Activated T-cell treated with anti-CD3 and anti-CD28 coated beads, Interleukin-2, amount 50 U/mL, for 4 hours (primary cell): ENCODE measurements around the gene OLFML2A. TPM values are rescaled to one million over a fixed set of nuclear protein-coding genes. Genes with fewer than 3 reads are reported as not detected.

Experiments
- ATAC-seq, 2 donors: fragments of 200-7000 bp; cut with Tn5 transposase; one replicate each; pipeline ENCODE4 v1.10.0; 2021
- DNase-seq: peaks from one replicate; pipeline ENCODE4 v3.0.0-alpha.2; 2020
- H3K27me3 Mint-ChIP-seq: one replicate; pipeline ENCODE4 v1.8.0; 2021; ENCODE audit warnings: low read depth, mixed read lengths
- H3K36me3 Mint-ChIP-seq: one replicate; pipeline ENCODE4 v1.8.0; 2022; ENCODE audit warnings: mixed read lengths; ENCODE audit not compliant: insufficient read depth
- H3K4me1 Mint-ChIP-seq: one replicate; pipeline ENCODE4 v1.8.0; 2021; ENCODE audit warnings: low read depth, mixed read lengths
- H3K4me3 Mint-ChIP-seq: one replicate; pipeline ENCODE4 v1.8.0; 2021; ENCODE audit warnings: mild to moderate bottlenecking, moderate library complexity, mixed read lengths
- H3K9me3 Mint-ChIP-seq: one replicate; pipeline ENCODE4 v1.8.0; 2021; ENCODE audit warnings: mixed read lengths
- total RNA-seq, 3 donors: library from RNA; stranded (reverse); gene quantifications; one replicate each; pipeline ENCODE4 v1.2.1, GENCODE V29; 2021

OLFML2A gene
- total RNA-seq, 3 donors from 2014 or later, result 0.03 TPM; not detected in 2

DNA sequence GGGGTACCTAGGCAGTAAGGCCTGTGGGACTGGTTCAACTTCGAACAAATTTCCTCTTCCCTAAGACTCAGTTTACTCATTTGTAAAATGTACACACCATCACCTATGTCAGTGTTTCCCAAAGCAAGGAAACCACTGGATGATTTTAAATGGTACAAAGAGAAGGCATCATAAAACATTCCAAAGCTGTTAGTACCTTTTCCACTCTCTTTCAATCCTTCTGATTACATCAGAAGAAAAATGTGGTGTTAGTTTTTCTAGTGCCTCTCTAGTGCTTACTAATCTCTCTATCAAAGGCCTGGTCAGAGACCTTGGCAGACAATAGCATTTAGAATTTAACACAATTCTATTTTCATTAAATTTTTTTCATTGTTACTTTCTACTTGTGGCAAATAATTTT lies 24.0 kb upstream of the OLFML2A start:
- H3K9me3 Mint-ChIP-seq, result no peaks in the 10 kb centered on the region
- ATAC-seq (no peak), DNase-seq (no peak)
- peaks cover 57% of the 10 kb centered on the region for H3K27me3 Mint-ChIP-seq
- no peaks in the 10 kb centered on the region for H3K36me3 Mint-ChIP-seq
- H3K4me3 Mint-ChIP-seq, result no peak overlapping the region
- H3K4me1 Mint-ChIP-seq, result peaks cover 9% of the 10 kb centered on the region

DNA sequence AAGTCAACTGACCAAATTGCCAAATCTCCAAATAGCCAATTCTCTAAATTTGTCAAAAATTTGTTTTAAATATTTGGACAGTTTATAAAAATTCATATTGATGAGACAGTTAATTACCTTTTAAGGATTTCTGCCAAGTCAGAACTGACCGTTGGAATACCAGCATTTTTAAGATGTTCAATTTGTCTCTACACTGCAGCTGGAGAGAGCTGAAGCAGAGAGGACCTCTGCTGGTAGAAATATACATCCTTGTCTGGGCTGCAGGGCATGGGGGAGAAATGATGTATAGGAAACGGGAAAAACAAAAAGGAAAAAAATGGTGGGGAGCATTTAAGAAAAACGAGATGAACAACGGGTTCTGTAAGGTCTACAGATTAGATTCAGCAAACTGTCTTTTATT lies 22.6 kb upstream of the OLFML2A start:
- no peaks in the 10 kb centered on the region for H3K9me3 Mint-ChIP-seq
- ATAC-seq, result no peak

DNA sequence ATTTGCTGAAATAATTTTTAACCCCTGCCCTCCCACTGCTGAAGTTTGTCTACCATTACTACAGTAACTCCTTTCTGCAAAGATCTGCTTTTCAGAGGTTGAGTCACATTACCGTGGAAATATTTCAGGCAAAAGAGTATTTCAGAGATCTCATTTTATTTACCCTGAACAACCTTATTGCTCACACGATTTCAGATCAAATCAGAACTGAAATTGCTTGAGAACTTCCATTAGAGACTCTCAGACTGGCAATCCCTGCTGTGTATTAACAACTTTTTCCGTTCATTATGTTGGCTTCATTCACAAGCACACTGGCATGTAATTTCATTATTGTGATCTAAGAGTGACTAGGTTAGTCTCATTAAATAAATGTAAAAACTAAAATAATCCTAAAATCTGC lies 21.9 kb upstream of the OLFML2A start:
- Mint-ChIP-seq H3K27me3 (peaks cover 68% of the 10 kb centered on the region), H3K4me3 (no peak overlapping the region), H3K4me1 (peaks cover 9% of the 10 kb centered on the region), H3K9me3 (no peaks in the 10 kb centered on the region), H3K36me3 (no peaks in the 10 kb centered on the region)
- DNase-seq, result no peak
- ATAC-seq, result peak; percentile 58 to 69

More for the DNA sequence above, 22.6 kb upstream of the OLFML2A start:
- Mint-ChIP-seq H3K27me3 (peaks cover 67% of the 10 kb centered on the region), H3K4me1 (peaks cover 9% of the 10 kb centered on the region), H3K36me3 (no peaks in the 10 kb centered on the region), H3K4me3 (no peak overlapping the region)
- no peak for DNase-seq

DNA sequence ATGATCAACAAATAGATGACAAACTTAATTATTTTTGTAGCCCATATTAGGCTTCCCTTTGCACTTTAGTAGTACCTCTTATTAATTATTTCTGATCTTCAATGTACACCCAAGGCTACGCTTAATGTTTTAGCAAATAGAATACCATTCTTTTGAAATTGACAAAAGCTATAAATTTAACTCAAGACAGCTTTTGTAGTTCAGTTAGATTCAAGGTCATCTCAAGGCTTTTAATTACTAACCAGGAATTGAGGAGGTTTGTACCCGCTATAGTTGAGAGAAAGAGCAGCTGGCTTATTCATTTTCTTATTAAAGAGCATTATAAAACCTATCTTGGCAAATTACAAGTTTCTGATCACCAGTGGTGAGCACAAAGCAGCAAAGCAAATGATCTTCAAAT lies 20.9 kb upstream of the OLFML2A start:
- Mint-ChIP-seq H3K4me1 (peaks cover 9% of the 10 kb centered on the region), H3K4me3 (no peak overlapping the region), H3K36me3 (no peaks in the 10 kb centered on the region), H3K9me3 (no peaks in the 10 kb centered on the region), H3K27me3 (peaks cover 69% of the 10 kb centered on the region)
- DNase-seq, result no peak
- no peak for ATAC-seq

DNA sequence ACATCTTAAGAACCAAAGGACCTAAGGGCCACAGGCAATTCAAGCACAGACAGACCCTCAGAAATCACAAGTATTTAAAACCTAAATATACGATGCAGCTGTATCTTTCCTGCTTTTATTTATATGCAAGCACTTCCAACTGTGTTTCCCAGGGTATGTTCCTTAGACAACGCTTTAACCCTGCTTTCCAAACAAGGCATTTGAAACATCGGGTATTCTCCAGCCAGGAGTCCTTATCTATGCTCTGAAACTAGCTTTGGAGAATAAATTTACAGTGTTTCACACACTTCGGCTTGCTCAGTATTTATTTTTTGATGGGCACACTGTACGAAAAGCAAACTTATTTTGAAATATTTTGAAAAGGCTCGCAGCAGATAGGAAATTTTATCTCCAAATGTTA lies 19.3 kb upstream of the OLFML2A start:
- no peak for ATAC-seq
- no peaks in the 10 kb centered on the region for H3K9me3 Mint-ChIP-seq
- DNase-seq, result no peak
- peaks cover 76% of the 10 kb centered on the region for H3K27me3 Mint-ChIP-seq
- H3K4me3 Mint-ChIP-seq, result no peak overlapping the region
- H3K4me1 Mint-ChIP-seq, result peaks cover 9% of the 10 kb centered on the region
- no peaks in the 10 kb centered on the region for H3K36me3 Mint-ChIP-seq

DNA sequence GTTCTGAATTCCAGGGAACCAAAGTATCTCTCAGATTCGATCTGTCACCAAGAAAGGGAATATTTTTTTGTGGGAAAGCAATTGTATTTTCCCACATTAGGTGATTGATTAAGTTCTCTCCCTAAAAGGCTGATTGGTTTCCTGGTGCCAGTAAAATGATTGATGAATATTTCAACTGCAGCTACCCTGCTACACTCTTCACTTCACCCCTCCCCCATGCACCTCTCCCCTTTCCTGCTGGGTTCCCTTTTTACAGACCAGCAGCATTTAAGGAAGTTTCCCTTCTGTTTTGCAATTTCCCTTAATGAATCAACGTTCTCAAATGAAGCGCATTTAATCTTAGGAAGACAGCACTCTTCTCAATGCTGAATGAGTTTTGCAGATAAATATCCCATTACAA lies 18.9 kb upstream of the OLFML2A start:
- ATAC-seq, result no peak
- Mint-ChIP-seq H3K4me1 (peaks cover 9% of the 10 kb centered on the region), H3K9me3 (no peaks in the 10 kb centered on the region)

DNA sequence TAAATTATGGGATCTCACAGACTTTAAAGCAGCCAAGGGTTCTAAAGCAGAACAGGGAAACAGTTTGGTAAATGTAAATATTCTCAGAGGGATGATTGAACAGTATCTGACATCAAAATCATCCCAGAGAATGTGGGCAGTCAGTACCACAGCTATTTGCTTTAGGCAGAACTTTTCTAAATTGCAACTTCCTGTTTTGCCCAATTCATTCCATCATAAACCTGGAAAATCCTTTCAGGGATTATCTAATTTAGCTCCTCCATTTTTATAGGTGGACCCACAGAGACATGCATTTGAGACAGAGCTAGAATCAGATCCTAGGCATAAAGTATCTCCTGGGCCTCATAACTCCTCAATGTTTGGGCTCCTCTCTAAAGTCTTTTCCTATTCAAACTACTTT lies 18.2 kb upstream of the OLFML2A start:
- Mint-ChIP-seq H3K27me3 (peaks cover 78% of the 10 kb centered on the region), H3K4me3 (no peak overlapping the region), H3K9me3 (no peaks in the 10 kb centered on the region), H3K4me1 (peaks cover 9% of the 10 kb centered on the region), H3K36me3 (no peaks in the 10 kb centered on the region)
- ATAC-seq (no peak), DNase-seq (no peak)

More for the DNA sequence above, 18.9 kb upstream of the OLFML2A start:
- peaks cover 76% of the 10 kb centered on the region for H3K27me3 Mint-ChIP-seq
- no peaks in the 10 kb centered on the region for H3K36me3 Mint-ChIP-seq
- no peak overlapping the region for H3K4me3 Mint-ChIP-seq
- DNase-seq, result no peak

DNA sequence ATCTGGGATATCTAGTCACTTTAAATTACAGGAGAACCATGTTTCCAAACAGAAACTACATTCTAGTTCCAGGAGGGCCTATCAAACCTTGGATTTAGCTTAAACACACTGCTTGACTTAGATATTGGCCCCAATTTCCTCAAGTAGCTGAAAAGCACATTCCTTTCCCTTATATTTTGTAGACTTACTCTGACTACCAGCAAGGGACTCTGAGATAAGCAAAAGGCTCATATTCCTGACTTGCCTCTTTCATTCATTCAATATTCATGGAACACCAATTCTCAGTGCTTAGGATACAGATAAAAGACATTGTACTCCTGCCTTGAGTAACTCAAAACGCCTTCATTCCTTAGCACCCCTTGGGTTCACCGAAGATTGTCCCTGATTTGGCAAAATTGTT lies 17.6 kb upstream of the OLFML2A start:
- H3K27me3 Mint-ChIP-seq, result peaks cover 80% of the 10 kb centered on the region
- H3K4me1 Mint-ChIP-seq, result peaks cover 8% of the 10 kb centered on the region
- H3K36me3 Mint-ChIP-seq, result no peaks in the 10 kb centered on the region
- no peak overlapping the region for H3K4me3 Mint-ChIP-seq
- no peaks in the 10 kb centered on the region for H3K9me3 Mint-ChIP-seq
- DNase-seq (no peak), ATAC-seq (no peak)

DNA sequence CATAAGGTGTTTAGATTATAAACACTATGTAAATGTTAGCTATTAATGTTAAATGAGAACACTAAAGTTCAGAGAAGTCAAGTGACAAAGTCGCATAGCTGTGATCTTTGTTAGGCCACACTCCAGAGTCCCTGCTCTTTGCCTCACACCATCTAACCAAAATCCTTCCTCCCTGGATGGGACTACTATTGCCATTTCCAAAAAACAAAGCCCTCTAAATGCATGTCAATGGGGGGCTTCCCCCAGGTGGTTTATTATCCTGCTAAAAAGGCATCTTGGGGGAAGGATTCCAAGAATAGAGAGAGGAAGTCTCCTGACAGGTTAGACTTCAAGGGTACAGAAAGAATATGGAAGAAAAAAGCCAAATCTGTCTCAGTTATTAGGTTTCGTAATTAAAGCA lies 16.2 kb upstream of the OLFML2A start:
- Mint-ChIP-seq H3K36me3 (no peaks in the 10 kb centered on the region), H3K27me3 (peaks cover 80% of the 10 kb centered on the region), H3K4me1 (no peaks in the 10 kb centered on the region), H3K9me3 (no peaks in the 10 kb centered on the region), H3K4me3 (no peak overlapping the region)
- ATAC-seq (no peak), DNase-seq (no peak)

DNA sequence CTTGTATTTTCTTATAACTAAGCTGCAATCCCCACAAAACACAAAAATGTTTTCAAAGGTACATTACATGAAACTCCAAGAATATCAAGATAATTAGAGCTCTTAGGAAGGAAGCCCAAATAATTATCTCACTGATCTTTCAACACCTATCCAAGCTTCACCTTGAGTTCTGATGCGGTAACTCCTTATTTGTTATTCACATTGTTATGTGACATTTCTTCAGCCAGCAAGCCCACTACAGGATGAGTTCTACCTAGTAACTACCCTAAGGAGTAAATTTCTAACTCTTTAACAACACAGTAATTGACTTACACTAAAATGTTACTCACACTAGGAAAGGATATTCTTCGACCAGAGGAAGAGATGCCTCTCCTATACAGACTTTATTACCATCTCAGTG lies 15.7 kb upstream of the OLFML2A start:
- Mint-ChIP-seq H3K4me1 (no peaks in the 10 kb centered on the region), H3K36me3 (no peaks in the 10 kb centered on the region), H3K4me3 (no peak overlapping the region), H3K9me3 (no peaks in the 10 kb centered on the region), H3K27me3 (peaks cover 80% of the 10 kb centered on the region)
- DNase-seq (no peak), ATAC-seq (no peak)

DNA sequence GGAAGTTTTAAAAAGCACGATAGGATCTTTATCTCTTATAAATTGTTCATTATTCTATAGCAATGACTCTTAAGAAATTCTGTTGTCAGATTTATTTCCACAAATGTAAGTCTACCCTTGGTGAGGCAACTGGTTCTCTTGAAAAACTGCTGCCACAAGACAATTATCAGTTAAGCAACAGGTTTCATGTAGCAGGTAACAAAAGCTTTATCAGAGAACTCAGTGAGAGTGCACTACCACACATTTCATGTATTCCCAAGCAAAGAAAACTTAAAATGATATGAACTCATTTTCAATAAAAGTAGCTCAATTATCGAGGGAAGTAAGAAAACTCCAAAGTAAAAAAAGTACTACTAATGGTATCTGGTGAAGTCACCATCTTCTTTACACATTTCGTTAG lies 15.2 kb upstream of the OLFML2A start:
- H3K4me3 Mint-ChIP-seq, result no peak overlapping the region
- ATAC-seq (no peak), DNase-seq (no peak)
- H3K9me3 Mint-ChIP-seq, result no peaks in the 10 kb centered on the region
- no peaks in the 10 kb centered on the region for H3K36me3 Mint-ChIP-seq
- H3K4me1 Mint-ChIP-seq, result no peaks in the 10 kb centered on the region
- peaks cover 80% of the 10 kb centered on the region for H3K27me3 Mint-ChIP-seq

DNA sequence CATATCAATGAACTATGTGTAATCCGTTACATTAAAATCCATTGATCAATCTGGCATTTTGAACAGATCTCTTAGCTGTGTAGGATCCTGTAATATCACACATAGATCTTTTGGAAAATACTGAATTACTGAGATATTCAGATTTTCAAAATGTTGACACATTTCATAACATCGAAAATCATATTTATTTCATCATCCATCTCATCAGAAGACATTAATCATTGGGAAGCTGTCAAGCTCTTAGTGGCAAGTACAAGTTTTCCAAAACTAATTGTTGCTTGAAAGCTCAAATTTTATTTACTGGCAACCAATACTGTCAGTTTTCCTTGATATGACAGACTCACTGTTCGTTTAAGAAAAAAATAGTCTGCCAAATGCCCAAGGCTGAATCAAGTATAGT lies 14.3 kb upstream of the OLFML2A start:
- Mint-ChIP-seq H3K27me3 (peaks cover 82% of the 10 kb centered on the region), H3K4me1 (no peaks in the 10 kb centered on the region), H3K36me3 (no peaks in the 10 kb centered on the region), H3K9me3 (no peaks in the 10 kb centered on the region), H3K4me3 (no peak overlapping the region)
- no peak for DNase-seq
- no peak for ATAC-seq

DNA sequence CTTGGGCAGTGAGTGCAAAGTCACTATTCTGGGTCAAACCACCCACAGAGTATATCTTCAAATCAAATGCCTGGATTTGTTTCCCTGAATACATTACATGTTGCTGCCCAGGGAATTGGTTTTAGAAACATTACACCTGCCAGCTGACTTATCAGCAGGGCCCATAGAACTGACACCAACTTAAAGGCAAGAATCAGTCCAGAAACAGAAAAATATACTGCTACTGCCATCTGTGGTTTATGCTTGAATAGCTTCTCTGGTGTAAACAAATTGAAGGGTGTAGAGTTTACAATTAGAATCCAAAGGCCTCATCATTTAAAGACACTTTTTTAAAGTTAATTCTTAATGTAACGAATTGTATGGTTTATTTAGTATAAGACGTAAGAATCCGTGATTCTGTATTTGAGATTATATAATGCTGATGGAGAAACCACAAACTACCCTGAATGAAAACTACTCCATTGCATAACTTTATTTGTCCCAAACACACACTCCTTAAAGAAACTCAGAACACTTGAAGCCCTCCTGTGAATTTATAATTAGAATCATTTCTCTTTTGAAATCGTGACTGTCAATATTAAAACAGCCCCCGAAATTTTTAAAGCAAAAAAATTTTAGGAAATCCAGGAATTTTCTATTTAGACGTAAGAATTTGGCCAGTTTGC lies 12.0 kb upstream of the OLFML2A start:
- DNase-seq (no peak), ATAC-seq (no peak)
- Mint-ChIP-seq H3K4me3 (no peak overlapping the region), H3K4me1 (peaks cover 9% of the 10 kb centered on the region), H3K36me3 (no peaks in the 10 kb centered on the region), H3K9me3 (no peaks in the 10 kb centered on the region), H3K27me3 (peaks cover 83% of the 10 kb centered on the region)

DNA sequence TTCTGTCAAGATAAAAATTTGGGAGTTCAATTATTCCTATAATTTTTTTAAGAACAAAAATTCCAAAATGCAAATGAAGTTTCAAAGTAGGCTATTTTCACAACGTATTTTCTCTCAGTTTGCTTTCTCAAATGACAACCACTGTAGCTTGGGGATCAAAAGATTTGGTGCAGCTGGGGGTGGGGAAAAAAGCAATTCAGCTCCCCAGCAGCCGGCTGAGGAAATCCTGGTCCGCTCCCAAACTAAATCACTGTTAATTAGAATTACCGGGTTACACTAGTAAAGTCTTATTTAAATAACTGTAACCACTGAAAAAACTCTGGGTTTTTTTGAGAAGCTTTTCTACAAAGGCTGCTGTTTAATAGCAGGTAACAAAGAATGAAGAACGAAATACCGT lies 11.5 kb upstream of the OLFML2A start:
- H3K27me3 Mint-ChIP-seq, result peaks cover 85% of the 10 kb centered on the region
- H3K9me3 Mint-ChIP-seq, result no peaks in the 10 kb centered on the region
- H3K36me3 Mint-ChIP-seq, result no peaks in the 10 kb centered on the region
- DNase-seq (no peak), ATAC-seq (no peak)
- no peak overlapping the region for H3K4me3 Mint-ChIP-seq
- H3K4me1 Mint-ChIP-seq, result peaks cover 13% of the 10 kb centered on the region

DNA sequence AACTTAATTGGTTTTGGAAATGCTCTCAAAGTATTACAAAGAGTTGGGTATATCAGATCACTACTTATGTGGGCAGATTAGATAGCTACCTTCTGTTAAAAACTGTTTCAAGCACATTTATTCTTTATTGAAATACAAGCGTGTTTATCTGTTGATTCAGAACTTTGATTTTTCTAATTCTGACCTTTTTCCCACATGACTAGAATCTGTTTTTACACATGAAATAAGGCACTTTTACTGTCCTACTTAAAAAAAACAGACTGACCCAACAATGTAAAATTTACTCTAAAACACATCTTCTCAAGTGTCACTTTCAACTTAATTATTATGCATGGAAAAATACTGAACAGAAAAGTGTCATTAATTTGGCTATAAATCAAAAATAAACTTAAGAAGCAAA lies 10.6 kb upstream of the OLFML2A start:
- no peak for DNase-seq
- no peaks in the 10 kb centered on the region for H3K9me3 Mint-ChIP-seq
- no peaks in the 10 kb centered on the region for H3K36me3 Mint-ChIP-seq
- peaks cover 79% of the 10 kb centered on the region for H3K27me3 Mint-ChIP-seq
- no peak for ATAC-seq
- no peak overlapping the region for H3K4me3 Mint-ChIP-seq
- H3K4me1 Mint-ChIP-seq, result peaks cover 14% of the 10 kb centered on the region
